DND-41 (cell line): Measurements from ENCODE around the gene HEPN1.

Experiments used
- ATAC-seq: fragments of 200-7000 bp; cut with Tn5 transposase; 3 replicates; pipeline ENCODE4 v1.9.1; 2021; ENCODE audit warnings: low read depth; ENCODE audit not compliant: insufficient read depth
- DNase-seq: peaks from one replicate; pipeline ENCODE4 v3.0.0-alpha.2; 2020
- H2AFZ ChIP-seq: 2 replicates; pipeline ENCODE4 v1.6.0; 2012; ENCODE audit warnings: low read depth, low read length
- H3K27ac ChIP-seq: 2 replicates; pipeline ENCODE4 v1.5.1; 2012; ENCODE audit warnings: low read length, inconsistent platforms
- H3K27me3 ChIP-seq: fragments of 200-600 bp; sonication (generic); 2 replicates; pipeline ENCODE4 v1.6.0; 2012; ENCODE audit warnings: low read length, mild to moderate bottlenecking, inconsistent platforms; ENCODE audit not compliant: insufficient read depth, poor library complexity
- H3K36me3 ChIP-seq: 2 replicates; pipeline ENCODE4 v1.5.1; 2012; ENCODE audit warnings: low read length, inconsistent platforms; ENCODE audit not compliant: insufficient read depth
- H3K4me1 ChIP-seq: 2 replicates; pipeline ENCODE4 v1.5.1; 2012; ENCODE audit warnings: mild to moderate bottlenecking, low read length; ENCODE audit not compliant: insufficient read depth
- H3K4me2 ChIP-seq: 2 replicates; pipeline ENCODE4 v1.6.0; 2012; ENCODE audit warnings: mild to moderate bottlenecking, moderate library complexity, low read length, inconsistent platforms; ENCODE audit not compliant: insufficient read depth
- H3K4me3 ChIP-seq, 2 experiments: fragments of 200-600 bp in 1 of 2; shearing (Covaris generic) in 1 of 2; 2 replicates each; pipeline ENCODE4 v1.5.1; 2012 to 2016; ENCODE audit warnings: inconsistent platforms in 2 of 2, low read length in 2 of 2, mild to moderate bottlenecking in 2 of 2, low read depth in 1 of 2, moderate library complexity in 1 of 2
- H3K79me2 ChIP-seq: 2 replicates; pipeline ENCODE4 v1.6.0; 2012; ENCODE audit warnings: low read length, inconsistent platforms; ENCODE audit not compliant: insufficient read depth
- H3K9ac ChIP-seq: 2 replicates; pipeline ENCODE4 v1.6.0; 2012; ENCODE audit warnings: low read depth, mild to moderate bottlenecking, inconsistent platforms, low read length, moderate library complexity
- H3K9me3 ChIP-seq: 2 replicates; pipeline ENCODE4 v1.5.1; 2012; ENCODE audit warnings: low read length, moderate library complexity, mild to moderate bottlenecking, inconsistent platforms; ENCODE audit not compliant: insufficient read depth, severe bottlenecking
- H4K20me1 ChIP-seq: 2 replicates; pipeline ENCODE4 v1.6.0; 2012; ENCODE audit warnings: low read length; ENCODE audit not compliant: insufficient read depth
- CTCF ChIP-seq: IDR thresholded peaks from 2 replicates; pipeline ENCODE4 v1.5.1; 2012; ENCODE audit warnings: borderline replicate concordance, low read length, moderate library complexity, mild to moderate bottlenecking; ENCODE audit not compliant: poor library complexity, severe bottlenecking; ENCODE audit errors: extremely low read depth
- EZH2 ChIP-seq: IDR thresholded peaks from 3 replicates; pipeline ENCODE4 v1.6.1; 2012; ENCODE audit warnings: borderline replicate concordance, low read depth, mild to moderate bottlenecking, moderate library complexity, low read length, inconsistent platforms; ENCODE audit not compliant: severe bottlenecking

Gene HEPN1

GRCh38 chr11:124878759-124879492 lies 40.1 kb upstream of the HEPN1 start:
- Histone ChIP-seq H4K20me1 (no peaks in the 10 kb centered on the region; the same call in 1 of the 2 replicates), H2AFZ (no peak overlapping the region), H3K4me1 (no peaks in the 10 kb centered on the region), H3K27ac (no peak overlapping the region), H3K9me3 (no peaks in the 10 kb centered on the region), H3K79me2 (no peaks in the 10 kb centered on the region), H3K4me3 (no peak overlapping the region), H3K27me3 (no peaks in the 10 kb centered on the region), H3K9ac (no peak overlapping the region), H3K36me3 (no peaks in the 10 kb centered on the region), H3K4me2 (no peak overlapping the region)
- no peak for ATAC-seq
- no peak for TF ChIP-seq CTCF
- TF ChIP-seq EZH2, result no peak
- no peak for DNase-seq

GRCh38 chr11:124879493-124880289 lies 39.4 kb upstream of the HEPN1 start:
- Histone ChIP-seq H2AFZ (no peak overlapping the region), H3K9ac (no peak overlapping the region), H4K20me1 (no peaks in the 10 kb centered on the region; the same call in 1 of the 2 replicates), H3K4me1 (no peaks in the 10 kb centered on the region), H3K36me3 (no peaks in the 10 kb centered on the region), H3K27ac (no peak overlapping the region), H3K27me3 (peaks cover 2% of the 10 kb centered on the region), H3K9me3 (no peaks in the 10 kb centered on the region), H3K4me2 (no peak overlapping the region), H3K79me2 (no peaks in the 10 kb centered on the region), H3K4me3 (no peak overlapping the region)
- no peak for TF ChIP-seq EZH2
- TF ChIP-seq CTCF, result no peak
- no peak for DNase-seq
- ATAC-seq, result no peak

- ATAC-seq (no peak), DNase-seq (no peak)
- no peaks in the 10 kb centered on the region for H3K79me2 ChIP-seq
- H4K20me1 ChIP-seq, result no peaks in the 10 kb centered on the region; the same call in 1 of the 2 replicates
- H3K4me2 ChIP-seq, result no peak overlapping the region
- H3K27me3 ChIP-seq, result peaks cover 3% of the 10 kb centered on the region
- no peak overlapping the region for H3K9ac ChIP-seq
- no peaks in the 10 kb centered on the region for H3K4me1 ChIP-seq
- no peak overlapping the region for H3K4me3 ChIP-seq
- no peaks in the 10 kb centered on the region for H3K9me3 ChIP-seq
- H3K36me3 ChIP-seq, result no peaks in the 10 kb centered on the region
- no peak overlapping the region for H2AFZ ChIP-seq
- H3K27ac ChIP-seq, result no peak overlapping the region
- TF ChIP-seq CTCF (no peak), EZH2 (no peak)
These were observed 38.8 kb upstream of the HEPN1 start for GRCh38 chr11:124880290-124880611.
